ENCODE measurements around the gene RASAL2.

DNA sequence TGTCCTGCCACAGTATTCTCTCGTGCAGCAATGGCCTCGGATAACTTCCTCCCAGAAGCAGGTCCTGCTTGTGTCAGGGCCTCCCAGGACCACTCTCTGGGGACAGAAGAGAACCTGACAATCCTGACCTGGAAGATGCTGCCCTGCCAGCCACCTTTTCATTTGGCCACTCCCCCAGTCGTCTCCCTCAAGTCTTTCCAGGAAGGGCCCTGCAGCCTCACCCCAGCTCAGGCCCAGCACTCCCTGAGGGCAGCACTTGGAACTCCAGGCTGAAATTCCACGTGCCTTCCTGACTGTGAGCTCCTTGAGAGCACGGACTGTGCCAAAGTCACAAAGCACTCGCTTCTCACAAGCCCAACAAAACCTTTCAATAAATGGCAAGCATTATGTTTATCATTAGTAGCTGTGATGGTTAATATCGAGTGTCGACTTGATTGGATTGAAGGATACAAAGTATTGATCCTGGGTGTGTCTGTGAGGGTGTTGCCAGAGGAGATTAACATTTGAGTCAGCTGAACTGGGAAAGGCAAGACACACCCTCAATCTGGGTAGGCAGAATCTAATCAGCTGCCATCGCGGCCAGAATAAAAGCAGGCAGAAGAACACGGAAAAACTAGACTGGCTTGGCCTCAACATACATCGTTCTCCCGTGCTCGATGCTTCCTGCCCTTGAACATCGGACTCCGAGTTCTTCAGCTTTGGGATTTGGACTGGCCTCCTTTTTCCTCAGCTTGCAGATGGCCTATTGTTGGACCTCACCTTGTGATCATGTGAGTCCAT, 405.2 kb downstream of the RASAL2 start:
- TF ChIP-seq EZH2 (IDR thresholded peaks at IDR 0.05) (no peak), POLR2AphosphoS5 (IDR thresholded peaks at IDR 0.05; ENCODE audit: borderline replicate concordance, low read depth, low read length) (no peak)
